Measurements from ENCODE around the gene MAGI1. TPM values are rescaled to one million over a fixed set of nuclear protein-coding genes. Genes with fewer than 3 reads are reported as not detected.

MAGI1 gene
- total RNA-seq, 3 donors from 2014 or later (not counting 1 experiment from before 2014, with no cell fraction given), result not detected

DNA sequence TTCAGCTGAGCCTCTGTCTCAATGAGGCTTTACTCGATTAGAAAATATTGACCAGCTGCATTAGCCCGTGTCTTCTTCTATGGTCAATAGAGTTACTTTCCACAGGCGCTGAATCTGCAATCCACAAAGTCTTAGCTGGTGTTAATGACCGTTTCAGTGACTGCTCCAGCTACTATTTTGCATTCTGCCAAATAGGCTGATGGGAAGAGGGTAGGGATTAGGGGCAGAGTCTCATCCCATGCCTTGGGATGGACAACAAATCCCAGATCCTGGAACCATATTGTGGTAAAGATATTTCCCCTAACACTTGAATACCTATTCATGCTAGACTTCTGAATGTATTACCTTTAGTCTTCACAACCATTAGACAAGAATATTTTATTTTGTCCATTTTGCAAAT lies 29.5 kb upstream of the MAGI1 start:
- intact Hi-C loops (cut with micrococcal nuclease), result no loop called here
- Histone ChIP-seq H3K27ac (ENCODE audit: low read length) (no peak overlapping the region), H3K9me3 (ENCODE audit: control insufficient read depth, insufficient read depth, low read length) (no peaks in the 10 kb centered on the region), H3K4me3 (ENCODE audit: low read length) (no peak overlapping the region), H3K36me3 (ENCODE audit: control insufficient read depth, insufficient read depth, low read length) (no peaks in the 10 kb centered on the region), H3K27me3 (ENCODE audit: control insufficient read depth, insufficient read depth, low read length) (no peaks in the 10 kb centered on the region), H3K4me1 (ENCODE audit: control insufficient read depth, insufficient read depth, low read length) (no peaks in the 10 kb centered on the region)
- 90% methylated on average over 4 of the region's 4 CpGs for WGBS (ENCODE audit: insufficient coverage)
- peaks cover 5% of the 10 kb centered on the region in 2 donors for H3K9me3 Mint-ChIP-seq
- DNase-seq (no peak), ATAC-seq (no peak)
- no peaks in the 10 kb centered on the region for H3K4me1 Mint-ChIP-seq
- H3K4me3 Mint-ChIP-seq, result no peak overlapping the region
- no peaks in the 10 kb centered on the region for H3K27me3 Mint-ChIP-seq (ENCODE audit: low read depth in 2 of 2)
- no peaks in the 10 kb centered on the region for H3K36me3 Mint-ChIP-seq
- TF ChIP-seq, protein P1, sequence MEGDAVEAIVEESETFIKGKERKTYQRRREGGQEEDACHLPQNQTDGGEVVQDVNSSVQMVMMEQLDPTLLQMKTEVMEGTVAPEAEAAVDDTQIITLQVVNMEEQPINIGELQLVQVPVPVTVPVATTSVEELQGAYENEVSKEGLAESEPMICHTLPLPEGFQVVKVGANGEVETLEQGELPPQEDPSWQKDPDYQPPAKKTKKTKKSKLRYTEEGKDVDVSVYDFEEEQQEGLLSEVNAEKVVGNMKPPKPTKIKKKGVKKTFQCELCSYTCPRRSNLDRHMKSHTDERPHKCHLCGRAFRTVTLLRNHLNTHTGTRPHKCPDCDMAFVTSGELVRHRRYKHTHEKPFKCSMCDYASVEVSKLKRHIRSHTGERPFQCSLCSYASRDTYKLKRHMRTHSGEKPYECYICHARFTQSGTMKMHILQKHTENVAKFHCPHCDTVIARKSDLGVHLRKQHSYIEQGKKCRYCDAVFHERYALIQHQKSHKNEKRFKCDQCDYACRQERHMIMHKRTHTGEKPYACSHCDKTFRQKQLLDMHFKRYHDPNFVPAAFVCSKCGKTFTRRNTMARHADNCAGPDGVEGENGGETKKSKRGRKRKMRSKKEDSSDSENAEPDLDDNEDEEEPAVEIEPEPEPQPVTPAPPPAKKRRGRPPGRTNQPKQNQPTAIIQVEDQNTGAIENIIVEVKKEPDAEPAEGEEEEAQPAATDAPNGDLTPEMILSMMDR (IDR thresholded peaks at IDR 0.05), result no peak
- no peak overlapping the region for H3K27ac Mint-ChIP-seq

DNA sequence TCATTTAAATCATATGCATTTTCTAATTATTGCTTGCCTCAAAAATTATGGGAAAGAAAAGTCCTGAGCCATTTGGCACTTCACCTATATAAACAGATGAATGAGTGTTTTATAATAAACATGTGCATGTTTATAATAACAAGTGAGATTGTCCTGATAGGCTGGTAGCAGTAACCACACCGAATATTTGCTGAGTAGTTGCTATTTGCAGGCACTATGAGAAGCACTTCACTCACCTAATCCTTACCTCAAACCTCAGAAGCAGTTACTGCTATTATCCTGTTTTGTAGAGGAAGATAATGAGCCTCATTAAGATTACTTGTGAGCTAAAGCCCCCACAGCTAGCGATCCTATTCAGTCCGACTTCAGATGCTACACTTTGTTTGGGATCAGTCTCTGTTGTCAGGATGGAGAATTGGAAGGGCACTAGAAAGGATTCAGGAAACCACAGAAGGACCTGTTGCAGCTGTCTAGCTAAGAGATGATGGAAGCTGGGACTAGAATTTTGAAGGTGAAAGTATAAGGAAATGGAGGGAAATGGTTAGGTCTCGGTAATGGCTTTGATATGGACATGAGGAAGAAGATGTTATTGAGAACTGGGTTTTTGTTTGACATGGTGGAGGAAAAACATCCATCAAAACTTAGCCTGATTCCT lies 28.4 kb upstream of the MAGI1 start:
- Histone ChIP-seq H3K27me3 (ENCODE audit: control insufficient read depth, insufficient read depth, low read length) (no peaks in the 10 kb centered on the region), H3K9me3 (ENCODE audit: control insufficient read depth, insufficient read depth, low read length) (no peaks in the 10 kb centered on the region), H3K27ac (ENCODE audit: low read length) (no peak overlapping the region), H3K4me1 (ENCODE audit: control insufficient read depth, insufficient read depth, low read length) (no peaks in the 10 kb centered on the region), H3K36me3 (ENCODE audit: control insufficient read depth, insufficient read depth, low read length) (no peaks in the 10 kb centered on the region), H3K4me3 (ENCODE audit: low read length) (no peak overlapping the region)
- H3K27ac Mint-ChIP-seq, result no peak overlapping the region
- TF ChIP-seq, protein P1 (IDR thresholded peaks at IDR 0.05), result no peak
- no peaks in the 10 kb centered on the region for H3K27me3 Mint-ChIP-seq (ENCODE audit: low read depth in 2 of 2)
- intact Hi-C loops (cut with micrococcal nuclease), result no loop called here
- peaks cover 3 to 5% of the 10 kb centered on the region in 2 donors for H3K9me3 Mint-ChIP-seq
- no peaks in the 10 kb centered on the region for H3K36me3 Mint-ChIP-seq
- DNase-seq (no peak), ATAC-seq (no peak)
- H3K4me3 Mint-ChIP-seq, result no peak overlapping the region
- H3K4me1 Mint-ChIP-seq, result no peaks in the 10 kb centered on the region
- WGBS (ENCODE audit: insufficient coverage), result 81% methylated on average over 4 of the region's 4 CpGs

DNA sequence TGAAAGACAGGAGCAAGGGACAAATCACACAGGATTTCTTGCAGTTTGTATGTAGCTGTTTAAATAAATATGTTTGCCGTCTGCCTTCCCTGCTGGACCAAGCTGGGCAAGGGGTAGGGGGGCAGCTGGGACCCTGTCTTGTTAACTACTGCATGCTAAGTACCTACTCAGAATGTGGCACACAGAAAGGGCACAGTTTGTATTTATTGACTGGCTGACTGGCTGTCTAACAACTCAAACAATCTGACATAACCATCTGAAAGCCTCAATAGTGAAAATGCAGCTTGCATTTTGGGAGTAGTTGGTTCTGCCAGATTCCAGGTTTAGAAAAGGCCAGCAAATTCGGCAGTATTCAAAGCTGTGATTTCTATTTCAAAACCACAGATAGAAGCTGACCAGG lies 16.6 kb upstream of the MAGI1 start:
- Mint-ChIP-seq H3K27ac (no peak overlapping the region), H3K9me3 (peaks cover 3% of the 10 kb centered on the region in 2 donors), H3K4me3 (no peak overlapping the region), H3K36me3 (no peaks in the 10 kb centered on the region), H3K4me1 (no peaks in the 10 kb centered on the region), H3K27me3 (ENCODE audit: low read depth in 2 of 2) (peaks cover 2 to 6% of the 10 kb centered on the region in 2 donors)
- no peaks in the 10 kb centered on the region for H3K9me3 ChIP-seq (ENCODE audit: control insufficient read depth, insufficient read depth, low read length)
- H3K4me3 ChIP-seq (ENCODE audit: low read length), result no peak overlapping the region
- no peak for ATAC-seq
- H3K4me1 ChIP-seq (ENCODE audit: control insufficient read depth, insufficient read depth, low read length), result no peaks in the 10 kb centered on the region
- H3K27me3 ChIP-seq (ENCODE audit: control insufficient read depth, insufficient read depth, low read length), result no peaks in the 10 kb centered on the region
- no peak for DNase-seq
- TF ChIP-seq, protein P1 (IDR thresholded peaks at IDR 0.05), result no peak
- intact Hi-C loops (cut with micrococcal nuclease), result no loop called here
- no peaks in the 10 kb centered on the region for H3K36me3 ChIP-seq (ENCODE audit: control insufficient read depth, insufficient read depth, low read length)
- H3K27ac ChIP-seq (ENCODE audit: low read length), result no peak overlapping the region
- WGBS (ENCODE audit: insufficient coverage), result 88% methylated on average over 2 of the region's 2 CpGs

DNA sequence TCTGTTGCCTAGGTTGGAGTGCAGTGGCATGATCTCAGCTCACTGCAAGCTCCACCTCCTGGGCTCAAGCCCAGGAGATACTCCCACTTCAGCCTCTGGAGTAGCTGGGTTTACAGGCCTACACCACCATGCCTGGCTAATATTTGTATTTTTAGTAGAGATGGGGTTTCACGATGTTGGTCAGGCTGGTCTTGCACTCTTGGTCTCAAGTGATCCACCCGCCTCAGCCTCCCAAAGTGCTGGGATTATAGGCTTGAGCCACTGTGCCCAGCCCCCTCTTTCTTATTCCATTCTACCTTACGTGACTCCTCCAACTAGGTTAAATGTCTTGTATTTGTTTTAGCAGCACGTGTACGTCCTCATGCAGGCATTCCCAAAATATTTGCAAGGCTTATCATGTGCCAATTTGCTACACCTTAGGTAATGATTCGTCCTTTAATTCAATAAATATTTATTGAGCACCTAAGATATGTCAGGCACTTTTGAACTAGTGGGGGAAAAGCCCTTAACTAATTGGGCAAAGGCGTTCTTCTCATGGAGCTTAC lies 14.9 kb upstream of the MAGI1 start:
- no peaks in the 10 kb centered on the region for H3K9me3 ChIP-seq (ENCODE audit: control insufficient read depth, insufficient read depth, low read length)
- no peaks in the 10 kb centered on the region for H3K36me3 ChIP-seq (ENCODE audit: control insufficient read depth, insufficient read depth, low read length)
- no peaks in the 10 kb centered on the region for H3K27me3 ChIP-seq (ENCODE audit: control insufficient read depth, insufficient read depth, low read length)
- intact Hi-C loops (cut with micrococcal nuclease), result no loop called here
- DNase-seq (no peak), ATAC-seq (no peak)
- no peaks in the 10 kb centered on the region for H3K4me1 ChIP-seq (ENCODE audit: control insufficient read depth, insufficient read depth, low read length)
- no peak overlapping the region for H3K27ac Mint-ChIP-seq
- peaks cover 0 to 6% of the 10 kb centered on the region in 2 donors for H3K27me3 Mint-ChIP-seq (ENCODE audit: low read depth in 2 of 2)
- peaks cover 0 to 3% of the 10 kb centered on the region in 2 donors for H3K9me3 Mint-ChIP-seq
- TF ChIP-seq, protein P1 (IDR thresholded peaks at IDR 0.05), result no peak
- no peak overlapping the region for H3K27ac ChIP-seq (ENCODE audit: low read length)
- H3K4me3 Mint-ChIP-seq, result no peak overlapping the region
- WGBS (ENCODE audit: insufficient coverage), result 83% methylated on average over 5 of the region's 7 CpGs
- no peaks in the 10 kb centered on the region for H3K4me1 Mint-ChIP-seq
- no peaks in the 10 kb centered on the region for H3K36me3 Mint-ChIP-seq
- no peak overlapping the region for H3K4me3 ChIP-seq (ENCODE audit: low read length)

Data from natural killer cell (primary cell).